Osteocyte (in vitro differentiated cells): ENCODE results near the gene EFCAB14. TPM values are rescaled to one million over a fixed set of nuclear protein-coding genes. Genes with fewer than 3 reads are reported as not detected.
"Not testable (repeated sequence)": the region's sequence is repeated elsewhere in the genome, so short reads cannot be mapped to it uniquely, and the experiment has no call there.

Experiments used
- DNase-seq: peaks from one replicate; pipeline ENCODE4 v3.0.0; 2021; ENCODE audit warnings: mixed read lengths; ENCODE audit not compliant: unreplicated experiment; ENCODE audit errors: extremely low spot score
- H3K27ac Mint-ChIP-seq: one replicate; pipeline ENCODE4 v1.8.0; 2021; ENCODE audit warnings: mild to moderate bottlenecking, mixed read lengths; ENCODE audit not compliant: unreplicated experiment
- H3K27me3 Mint-ChIP-seq: one replicate; pipeline ENCODE4 v1.8.0; 2021; ENCODE audit warnings: mixed read lengths; ENCODE audit not compliant: unreplicated experiment
- H3K36me3 Mint-ChIP-seq: one replicate; pipeline ENCODE4 v1.8.0; 2021; ENCODE audit warnings: mixed read lengths; ENCODE audit not compliant: unreplicated experiment
- H3K4me1 Mint-ChIP-seq: one replicate; pipeline ENCODE4 v1.8.0; 2021; ENCODE audit warnings: mixed read lengths; ENCODE audit not compliant: unreplicated experiment
- H3K4me3 Mint-ChIP-seq: one replicate; pipeline ENCODE4 v1.8.0; 2021; ENCODE audit warnings: mild to moderate bottlenecking, moderate library complexity, mixed read lengths; ENCODE audit not compliant: unreplicated experiment
- H3K9me3 Mint-ChIP-seq: one replicate; pipeline ENCODE4 v1.8.0; 2021; ENCODE audit warnings: mixed read lengths; ENCODE audit not compliant: unreplicated experiment
- CTCF ChIP-seq: fragments of 200-600 bp; sonication (generic); IDR thresholded peaks from 2 replicates; pipeline ENCODE4 v1.5.0; 2021; ENCODE audit warnings: antibody characterized with exemption, mild to moderate bottlenecking, moderate library complexity
- total RNA-seq: library from RNA; stranded (reverse); gene quantifications from 2 replicates; pipeline ENCODE4 v1.2.1, GENCODE V29; 2021

The EFCAB14 gene
- total RNA-seq, 1 donor from 2014 or later: 57.6 TPM

DNA sequence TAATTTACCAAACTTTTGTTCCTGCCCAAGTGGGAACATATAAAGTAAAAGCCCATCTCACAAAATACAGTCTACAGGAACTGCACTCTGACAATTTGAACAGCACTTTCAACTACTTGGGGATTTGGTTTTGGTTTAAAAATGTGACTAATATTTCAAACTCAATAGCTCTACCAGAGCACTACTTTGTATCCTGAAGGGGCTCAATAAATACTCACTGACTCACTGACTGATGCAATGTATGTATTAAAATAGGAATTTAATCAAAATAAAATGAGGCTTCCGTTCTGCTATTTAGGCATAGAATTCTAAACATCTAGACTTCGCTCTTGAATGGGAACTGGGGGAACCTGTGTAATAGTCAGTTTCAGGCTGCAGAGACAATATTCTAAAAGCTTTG, 21.9 kb downstream of the EFCAB14 start:
- Mint-ChIP-seq H3K27me3 (no peaks in the 10 kb centered on the region), H3K27ac (no peak overlapping the region), H3K4me1 (peaks cover 2% of the 10 kb centered on the region), H3K4me3 (no peak overlapping the region), H3K9me3 (no peaks in the 10 kb centered on the region), H3K36me3 (peaks cover 22% of the 10 kb centered on the region)
- TF ChIP-seq CTCF: no peak
- DNase-seq: no peak

DNA sequence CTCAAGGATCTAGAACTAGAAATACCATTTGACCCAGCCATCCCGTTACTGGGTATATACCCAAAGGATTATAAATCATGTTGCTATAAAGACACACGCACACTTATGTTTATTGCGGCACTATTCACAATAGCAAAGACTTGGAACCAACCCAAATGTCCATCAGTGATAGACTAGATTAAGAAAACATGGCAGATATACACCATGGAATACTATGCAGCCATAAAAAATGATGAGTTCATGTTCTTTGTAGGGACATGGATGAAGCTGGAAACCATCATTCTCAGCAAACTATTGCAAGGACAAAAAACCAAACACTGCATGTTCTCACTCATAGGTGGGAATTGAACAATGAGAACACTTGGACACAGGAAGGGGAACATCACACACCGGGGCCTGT, 24.2 kb downstream of the EFCAB14 start:
- H3K4me3 Mint-ChIP-seq, H3K9me3 Mint-ChIP-seq: not testable (repeated sequence)
- peaks cover 29% of the 10 kb centered on the region for H3K36me3 Mint-ChIP-seq

GRCh38 chr1:46692811-46693770, 25.8 kb downstream of the EFCAB14 start:
- Mint-ChIP-seq H3K36me3 (peaks cover 41% of the 10 kb centered on the region), H3K4me1 (peaks cover 2% of the 10 kb centered on the region), H3K27ac (no peak overlapping the region), H3K9me3 (no peaks in the 10 kb centered on the region), H3K4me3 (no peak overlapping the region), H3K27me3 (no peaks in the 10 kb centered on the region)
- DNase-seq: no peak
- no peak for TF ChIP-seq CTCF

More for the DNA sequence above, 24.2 kb downstream of the EFCAB14 start:
- H3K27me3 Mint-ChIP-seq, H3K4me1 Mint-ChIP-seq, H3K27ac Mint-ChIP-seq, DNase-seq: not testable (repeated sequence)

DNA sequence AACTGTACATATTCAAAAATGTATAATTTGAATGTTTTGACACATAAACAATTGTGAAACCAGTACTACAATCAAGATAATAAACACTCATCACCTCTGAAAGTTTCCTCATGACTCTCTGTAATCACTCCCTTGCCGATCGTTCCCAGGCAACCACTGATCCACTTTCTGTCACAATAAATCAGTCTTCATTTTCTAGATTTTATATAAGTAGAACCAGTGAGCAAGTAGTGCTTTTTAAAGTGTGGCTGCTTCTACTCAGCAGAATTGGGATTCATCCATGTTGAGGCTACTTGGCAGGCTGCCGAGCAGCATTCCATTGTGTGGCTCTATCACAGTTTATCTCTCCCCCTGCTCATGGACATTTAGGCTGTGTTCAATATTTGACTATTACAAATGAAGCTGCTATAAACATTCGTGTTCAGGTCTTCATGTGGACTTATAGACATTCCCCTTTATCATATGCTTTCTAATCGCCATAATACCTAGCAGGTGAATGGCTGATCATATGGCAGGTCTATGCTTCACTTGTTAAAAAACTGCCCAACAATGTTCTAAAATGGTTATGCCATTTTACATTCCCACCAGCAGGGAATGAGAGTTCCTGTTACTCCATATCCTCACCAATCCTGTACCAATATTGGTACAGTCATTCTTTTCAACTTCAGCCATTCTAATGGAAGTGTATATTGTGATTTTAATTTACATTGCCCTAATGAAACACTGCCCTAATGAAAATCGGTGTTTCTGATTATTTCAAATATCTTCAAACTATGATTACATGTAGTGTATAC, 26.7 kb downstream of the EFCAB14 start:
- H3K27ac Mint-ChIP-seq: no peak overlapping the region
- peaks cover 48% of the 10 kb centered on the region for H3K36me3 Mint-ChIP-seq
- DNase-seq: no peak

DNA sequence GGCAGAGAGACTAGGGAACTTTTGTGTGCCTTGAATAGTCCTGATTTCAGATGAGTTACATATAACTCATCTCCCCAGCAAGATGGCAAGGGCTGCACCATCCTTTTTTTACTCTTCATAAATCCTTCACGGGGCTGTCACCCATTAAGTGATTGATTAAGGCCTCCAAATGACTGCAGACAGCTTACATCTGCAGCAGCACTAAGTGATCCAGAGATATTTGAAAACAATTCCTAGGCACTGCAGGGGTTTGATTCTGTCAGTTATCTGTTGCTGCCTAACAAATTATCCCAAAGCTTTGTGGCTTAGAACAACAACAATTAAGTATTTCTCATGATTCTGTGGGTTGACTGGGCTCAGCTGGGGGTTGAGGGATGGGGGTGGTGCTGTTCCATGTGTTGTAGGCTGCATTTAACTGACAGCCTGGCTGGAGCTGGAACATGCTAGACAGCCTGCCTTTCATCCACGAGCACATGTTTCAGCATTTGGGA, 27.9 kb downstream of the EFCAB14 start:
- H3K4me1 Mint-ChIP-seq: no peaks in the 10 kb centered on the region
- TF ChIP-seq CTCF: no peak
- DNase-seq: no peak
- no peaks in the 10 kb centered on the region for H3K27me3 Mint-ChIP-seq
- H3K9me3 Mint-ChIP-seq: no peaks in the 10 kb centered on the region
- H3K36me3 Mint-ChIP-seq: peaks cover 54% of the 10 kb centered on the region
- no peak overlapping the region for H3K4me3 Mint-ChIP-seq
- H3K27ac Mint-ChIP-seq: no peak overlapping the region

More for the DNA sequence above, 26.7 kb downstream of the EFCAB14 start:
- no peak for TF ChIP-seq CTCF
- H3K27me3 Mint-ChIP-seq: no peaks in the 10 kb centered on the region
- no peaks in the 10 kb centered on the region for H3K4me1 Mint-ChIP-seq
- no peaks in the 10 kb centered on the region for H3K9me3 Mint-ChIP-seq
- no peak overlapping the region for H3K4me3 Mint-ChIP-seq
